ENCODE measurements around the gene SNRPA. TPM values are rescaled to one million over a fixed set of nuclear protein-coding genes. Genes with fewer than 3 reads are reported as not detected.
"Not testable (repeated sequence)": the region's sequence is repeated elsewhere in the genome, so short reads cannot be mapped to it uniquely, and the experiment has no call there.

The SNRPA gene
- total RNA-seq, 1 experiment from 2014 or later = 134 TPM

GRCh38 chr19:40763963-40764362 is 13.0 kb downstream of the SNRPA start:
- CTCF ChIA-PET = no interaction called here
- TF ChIP-seq CTCF (IDR thresholded peaks at IDR 0.05; ENCODE audit: insufficient read depth in 1 of 2, low read depth in 1 of 2, low read length in 1 of 2, severe bottlenecking in 1 of 2, unreplicated experiment in 1 of 2) = no peak
- H3K9me3 Mint-ChIP-seq (ENCODE audit: unreplicated experiment) = no peaks in the 10 kb centered on the region
- intact Hi-C loops (cut with micrococcal nuclease; ENCODE audit: unreplicated experiment) = no loop called here
- H3K27me3 Mint-ChIP-seq (ENCODE audit: insufficient read depth, unreplicated experiment) = no peaks in the 10 kb centered on the region
- peaks cover 6% of the 10 kb centered on the region for H3K4me1 Mint-ChIP-seq (ENCODE audit: low read depth, unreplicated experiment)
- Histone ChIP-seq H3K4me3 (ENCODE audit: low read depth, low read length) (no peak overlapping the region), H3K27me3 (replicated peaks; ENCODE audit: control insufficient read depth, insufficient read depth, low read length) (no peaks in the 10 kb centered on the region), H3K36me3 (ENCODE audit: control insufficient read depth, insufficient read depth, low read length) (peaks cover 17% of the 10 kb centered on the region), H3K4me1 (no peaks in the 10 kb centered on the region), H3K9me3 (no peaks in the 10 kb centered on the region)
- peaks cover 91% of the 10 kb centered on the region for H3K36me3 Mint-ChIP-seq (ENCODE audit: insufficient read depth, unreplicated experiment)
- no peak overlapping the region for H3K27ac Mint-ChIP-seq (ENCODE audit: unreplicated experiment)
- no peak for DNase-seq
- H3K4me3 Mint-ChIP-seq (ENCODE audit: unreplicated experiment) = no peak overlapping the region
- POLR2A ChIA-PET = no interaction called here
- no TSS peak for BruUV-seq (replicated peaks)

- POLR2A ChIA-PET = interaction anchor here (0.6 to 1.0 kb wide), 4 partner anchors 12 to 21 kb away, joined by 3 to 7 read pairs (median 4); partner anchors contain the start of genes ACTMAP, RAB4B and SNRPA
- H3K4me1 Mint-ChIP-seq (ENCODE audit: low read depth, unreplicated experiment); H3K9me3 ChIP-seq; H3K9me3 Mint-ChIP-seq (ENCODE audit: unreplicated experiment); CTCF ChIA-PET; BruUV-seq (replicated peaks); intact Hi-C loops (cut with micrococcal nuclease; ENCODE audit: unreplicated experiment); H3K27me3 ChIP-seq (replicated peaks; ENCODE audit: control insufficient read depth, insufficient read depth, low read length); H3K4me1 ChIP-seq; H3K27me3 Mint-ChIP-seq (ENCODE audit: insufficient read depth, unreplicated experiment); H3K4me3 Mint-ChIP-seq (ENCODE audit: unreplicated experiment); DNase-seq; H3K27ac Mint-ChIP-seq (ENCODE audit: unreplicated experiment); H3K4me3 ChIP-seq (ENCODE audit: low read depth, low read length): not testable (repeated sequence)
- H3K36me3 Mint-ChIP-seq (ENCODE audit: insufficient read depth, unreplicated experiment) = peaks cover 89% of the 10 kb centered on the region
- H3K36me3 ChIP-seq (ENCODE audit: control insufficient read depth, insufficient read depth, low read length) = peaks cover 13% of the 10 kb centered on the region
Observed at GRCh38 chr19:40766385-40766784, 15.4 kb downstream of the SNRPA start.

- H3K9me3 Mint-ChIP-seq (ENCODE audit: unreplicated experiment) = no peaks in the 10 kb centered on the region
- Histone ChIP-seq H3K4me3 (ENCODE audit: low read depth, low read length) (no peak overlapping the region), H3K9me3 (no peaks in the 10 kb centered on the region), H3K36me3 (ENCODE audit: control insufficient read depth, insufficient read depth, low read length) (peaks cover 3% of the 10 kb centered on the region; the same call in 1 of the 2 replicates), H3K4me1 (no peaks in the 10 kb centered on the region), H3K27me3 (replicated peaks; ENCODE audit: control insufficient read depth, insufficient read depth, low read length) (no peaks in the 10 kb centered on the region)
- H3K27me3 Mint-ChIP-seq (ENCODE audit: insufficient read depth, unreplicated experiment) = no peaks in the 10 kb centered on the region
- POLR2A ChIA-PET = interaction anchor here (1.1 kb wide), 1 partner anchor 30 kb away, joined by 3 read pairs; the partner anchor contains the start of gene EGLN2
- no peak overlapping the region for H3K4me3 Mint-ChIP-seq (ENCODE audit: unreplicated experiment)
- no peaks in the 10 kb centered on the region for H3K4me1 Mint-ChIP-seq (ENCODE audit: low read depth, unreplicated experiment)
- BruUV-seq (replicated peaks) = no TSS peak
- H3K27ac Mint-ChIP-seq (ENCODE audit: unreplicated experiment) = no peak overlapping the region
- no peak for TF ChIP-seq CTCF (IDR thresholded peaks at IDR 0.05; ENCODE audit: insufficient read depth in 1 of 2, low read depth in 1 of 2, low read length in 1 of 2, severe bottlenecking in 1 of 2, unreplicated experiment in 1 of 2)
- intact Hi-C loops (cut with micrococcal nuclease; ENCODE audit: unreplicated experiment) = no loop called here
- H3K36me3 Mint-ChIP-seq (ENCODE audit: insufficient read depth, unreplicated experiment) = peaks cover 70% of the 10 kb centered on the region
- CTCF ChIA-PET = no interaction called here
- no peak for DNase-seq
Observed at GRCh38 chr19:40768869-40769268, 17.9 kb downstream of the SNRPA start.

- H3K36me3 ChIP-seq (ENCODE audit: control insufficient read depth, insufficient read depth, low read length); H3K27me3 ChIP-seq (replicated peaks; ENCODE audit: control insufficient read depth, insufficient read depth, low read length); H3K4me3 ChIP-seq (ENCODE audit: low read depth, low read length); intact Hi-C loops (cut with micrococcal nuclease; ENCODE audit: unreplicated experiment); H3K4me1 Mint-ChIP-seq (ENCODE audit: low read depth, unreplicated experiment); H3K4me3 Mint-ChIP-seq (ENCODE audit: unreplicated experiment); BruUV-seq (replicated peaks); H3K9me3 ChIP-seq; H3K4me1 ChIP-seq; H3K27me3 Mint-ChIP-seq (ENCODE audit: insufficient read depth, unreplicated experiment); H3K27ac Mint-ChIP-seq (ENCODE audit: unreplicated experiment); H3K9me3 Mint-ChIP-seq (ENCODE audit: unreplicated experiment): not testable (repeated sequence)
- peaks cover 46% of the 10 kb centered on the region for H3K36me3 Mint-ChIP-seq (ENCODE audit: insufficient read depth, unreplicated experiment)
- POLR2A ChIA-PET = interaction anchor here (0.5 to 1.2 kb wide), 2 partner anchors 21 to 1578 kb away, joined by 5 to 6 read pairs; partner anchors contain the start of genes ACTMAP and SNRPA
- DNase-seq = peak; percentile 49 to 50
- CTCF ChIA-PET = interaction anchor here (0.6 to 0.8 kb wide), 2 partner anchors 27 to 50 kb away, joined by 3 read pairs; partner anchors contain the start of gene EGLN2
Observed at GRCh38 chr19:40771101-40771862, 20.3 kb downstream of the SNRPA start.

Data from Caco-2 (cell line).